Activated gamma-delta T cell treated with anti-CD3 and anti-CD28 coated beads, Interleukin-2, amount 50 U/mL, for 16 hours (primary cell): ENCODE results near the gene ERC1.

Experiments
- DNase-seq: peaks from one replicate; pipeline ENCODE4 v3.0.0-alpha.2; 2020; ENCODE audit warnings: low read depth

ERC1 gene

GRCh38 chr12:1539135-1539534, 548.1 kb downstream of the ERC1 start:
- DNase-seq = no peak

- DNase-seq = no peak
Measured at GRCh38 chr12:1540690-1541089, 549.7 kb downstream of the ERC1 start.

- DNase-seq = no peak
Measured at GRCh38 chr12:1542599-1542998, 551.6 kb downstream of the ERC1 start.

- no peak for DNase-seq
Measured at GRCh38 chr12:1544996-1545700, 554.1 kb downstream of the ERC1 start.
